Measurements from ENCODE around the gene NPTX1. TPM values are rescaled to one million over a fixed set of nuclear protein-coding genes. Genes with fewer than 3 reads are reported as not detected.
A peak's percentile ranks its signal among the peaks of the same experiment; 100 is the strongest.

Gene NPTX1
- total RNA-seq, 4 donors from 2014 or later, result 0.40 to 22.8 (median 7.2) TPM

DNA sequence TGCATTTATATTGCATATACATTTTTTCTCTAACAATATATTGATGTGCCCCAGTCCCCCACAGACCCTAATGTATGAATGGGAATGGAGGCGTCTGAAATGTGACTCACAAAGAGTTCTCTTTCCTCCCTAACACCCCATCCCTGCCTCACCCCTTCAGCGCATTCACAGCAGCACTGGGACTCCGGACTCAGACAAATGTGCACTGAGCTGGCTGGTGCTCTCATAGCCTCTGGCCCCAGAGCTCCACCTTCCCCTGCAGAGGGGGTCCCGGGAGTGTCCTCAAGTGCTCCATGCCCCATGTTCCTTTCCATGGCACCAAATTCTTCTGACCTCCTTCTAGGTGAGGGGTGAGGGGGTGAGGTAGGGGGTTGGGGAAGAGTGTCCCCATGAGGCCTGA, 20.6 kb downstream of the NPTX1 start:
- WGBS, 2 donors (ENCODE audit: low coverage in 1 of 2), result 53 to 73% methylated on average over 2 to 4 of the region's 4 CpGs
- DNase-seq, result no peak
- Histone ChIP-seq H3K36me3 (no peaks in the 10 kb centered on the region), H3K4me3 (peak overlapping the region in 1 of 4 donors; percentile 75), H3K9me3 (no peaks in the 10 kb centered on the region), H3K27ac (peak overlapping the region; percentile 95 to 99 (median 98)), H3K4me1 (peaks cover 8 to 32% (median 22%) of the 10 kb centered on the region in 4 donors), H3K27me3 (no peaks in the 10 kb centered on the region)
- in situ Hi-C loops (cut with MboI; ENCODE audit: low pct_ligation_motif_present in 1 of 4, low pct_unique_long_range_greater_than_20kb in 1 of 4, low sequenced_read_pairs in 3 of 4) (no loop called here), intact Hi-C loops (cut with DNase I; ENCODE audit: low total_unique reads) (no loop called here)
- TF ChIP-seq POLR2AphosphoS5 (IDR thresholded peaks at IDR 0.05) (no peak), EP300 (IDR thresholded peaks at IDR 0.05; ENCODE audit: low read depth) (no peak)
- TF ChIP-seq, protein P1, sequence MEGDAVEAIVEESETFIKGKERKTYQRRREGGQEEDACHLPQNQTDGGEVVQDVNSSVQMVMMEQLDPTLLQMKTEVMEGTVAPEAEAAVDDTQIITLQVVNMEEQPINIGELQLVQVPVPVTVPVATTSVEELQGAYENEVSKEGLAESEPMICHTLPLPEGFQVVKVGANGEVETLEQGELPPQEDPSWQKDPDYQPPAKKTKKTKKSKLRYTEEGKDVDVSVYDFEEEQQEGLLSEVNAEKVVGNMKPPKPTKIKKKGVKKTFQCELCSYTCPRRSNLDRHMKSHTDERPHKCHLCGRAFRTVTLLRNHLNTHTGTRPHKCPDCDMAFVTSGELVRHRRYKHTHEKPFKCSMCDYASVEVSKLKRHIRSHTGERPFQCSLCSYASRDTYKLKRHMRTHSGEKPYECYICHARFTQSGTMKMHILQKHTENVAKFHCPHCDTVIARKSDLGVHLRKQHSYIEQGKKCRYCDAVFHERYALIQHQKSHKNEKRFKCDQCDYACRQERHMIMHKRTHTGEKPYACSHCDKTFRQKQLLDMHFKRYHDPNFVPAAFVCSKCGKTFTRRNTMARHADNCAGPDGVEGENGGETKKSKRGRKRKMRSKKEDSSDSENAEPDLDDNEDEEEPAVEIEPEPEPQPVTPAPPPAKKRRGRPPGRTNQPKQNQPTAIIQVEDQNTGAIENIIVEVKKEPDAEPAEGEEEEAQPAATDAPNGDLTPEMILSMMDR (IDR thresholded peaks at IDR 0.05), result no peak

DNA sequence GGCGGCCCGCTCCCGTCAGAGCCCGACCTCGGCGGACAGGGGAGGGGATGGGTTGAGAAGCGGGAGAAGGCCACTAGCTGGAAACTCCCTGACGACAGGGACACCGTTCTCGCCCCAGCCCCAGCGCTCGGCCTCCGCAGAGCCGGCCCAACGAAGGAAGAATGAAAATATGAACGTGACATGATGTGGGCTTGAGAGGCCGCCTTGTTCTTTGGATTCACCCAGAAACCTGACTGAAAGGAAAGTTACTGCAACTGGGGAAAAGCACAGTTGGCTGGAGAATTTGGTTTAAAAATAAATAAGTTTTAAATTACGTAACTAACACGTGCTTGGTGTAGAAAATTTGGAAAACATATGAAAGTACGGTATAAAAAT, 21.1 kb downstream of the NPTX1 start:
- H3K27ac ChIP-seq, result peak overlapping the region; percentile 95 to 99 (median 98)
- in situ Hi-C loops (cut with MboI; ENCODE audit: low pct_ligation_motif_present in 1 of 4, low pct_unique_long_range_greater_than_20kb in 1 of 4, low sequenced_read_pairs in 3 of 4), result no loop called here
- H3K4me3 ChIP-seq, result peak overlapping the region; percentile 41 to 75 (median 67)
- WGBS, 2 donors (ENCODE audit: low coverage in 1 of 2), result 8 to 32% methylated on average over 3 to 19 of the region's 20 CpGs
- peak; percentile 58 for DNase-seq
- H3K36me3 ChIP-seq, result no peaks in the 10 kb centered on the region
- no peak for TF ChIP-seq EP300 (IDR thresholded peaks at IDR 0.05; ENCODE audit: low read depth)
- TF ChIP-seq, protein P1 (IDR thresholded peaks at IDR 0.05), result no peak
- no peak for TF ChIP-seq POLR2AphosphoS5 (IDR thresholded peaks at IDR 0.05)
- TF ChIP-seq POLR2A (IDR thresholded peaks at IDR 0.05), result no peak
- H3K27me3 ChIP-seq, result no peaks in the 10 kb centered on the region
- H3K9me3 ChIP-seq, result no peaks in the 10 kb centered on the region
- intact Hi-C loops (cut with DNase I; ENCODE audit: low total_unique reads), result no loop called here
- H3K4me1 ChIP-seq, result peaks cover 8 to 36% (median 24%) of the 10 kb centered on the region in 4 donors

DNA sequence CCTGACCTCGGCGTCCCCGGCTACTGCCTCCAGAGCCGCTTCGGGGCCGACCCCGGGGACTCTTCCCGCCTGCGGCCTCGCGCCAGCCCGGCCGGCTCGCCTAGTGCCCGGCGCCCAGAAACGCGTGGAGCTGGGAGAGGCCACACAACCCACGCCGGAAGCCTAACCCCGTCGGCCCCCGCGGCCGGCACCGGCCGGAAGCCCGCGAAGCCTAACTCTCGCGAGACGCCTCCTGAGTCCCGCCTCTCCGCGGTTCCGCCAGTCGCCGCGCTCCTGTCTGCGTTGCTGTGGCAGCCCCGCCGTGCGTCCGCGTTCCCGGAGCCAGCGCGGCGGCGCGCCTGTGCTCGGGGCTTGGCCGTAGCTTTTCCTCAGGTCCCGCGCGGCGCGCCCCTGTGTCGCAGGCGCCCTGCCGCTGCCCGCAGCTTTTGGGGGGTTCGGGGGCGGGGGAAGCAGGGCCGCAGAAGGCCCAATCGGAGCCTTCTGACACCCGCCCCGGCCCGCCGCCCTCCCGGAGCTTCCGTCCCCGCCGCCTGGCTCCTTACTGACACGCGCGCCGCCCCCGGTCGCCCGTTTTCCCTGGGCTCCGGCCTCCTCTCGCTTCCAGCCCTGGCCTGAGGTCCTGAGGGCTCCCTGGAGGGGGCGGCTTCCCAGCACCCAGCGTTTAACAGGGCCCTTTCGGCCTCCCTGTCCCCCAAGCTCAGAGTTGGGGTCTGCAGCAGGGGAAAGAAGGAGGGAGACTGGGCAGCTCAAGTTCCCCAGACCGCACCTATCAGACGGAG, 21.7 kb downstream of the NPTX1 start:
- DNase-seq, result peak; percentile 97
- intact Hi-C loops (cut with DNase I; ENCODE audit: low total_unique reads), result no loop called here
- in situ Hi-C loops (cut with MboI; ENCODE audit: low pct_ligation_motif_present in 1 of 4, low pct_unique_long_range_greater_than_20kb in 1 of 4, low sequenced_read_pairs in 3 of 4), result no loop called here
- peaks cover 8 to 41% (median 24%) of the 10 kb centered on the region in 4 donors for H3K4me1 ChIP-seq
- H3K27me3 ChIP-seq, result no peaks in the 10 kb centered on the region
- TF ChIP-seq POLR2AphosphoS5 (IDR thresholded peaks at IDR 0.05), result peak; percentile 70 to 94 (median 90)
- peak; percentile 89 for TF ChIP-seq POLR2A (IDR thresholded peaks at IDR 0.05)
- no peak for TF ChIP-seq EP300 (IDR thresholded peaks at IDR 0.05; ENCODE audit: low read depth)
- TF ChIP-seq, protein P1 (IDR thresholded peaks at IDR 0.05), result no peak
- peak overlapping the region; percentile 95 to 99 (median 98) for H3K27ac ChIP-seq
- H3K36me3 ChIP-seq, result no peaks in the 10 kb centered on the region
- peak overlapping the region; percentile 67 to 93 (median 71) for H3K4me3 ChIP-seq
- H3K9me3 ChIP-seq, result no peaks in the 10 kb centered on the region
- 1% methylated on average over 50 of the region's 88 CpGs; no CpG with 5 or more reads in 1 of the 2 donors for WGBS, 2 donors (ENCODE audit: low coverage in 1 of 2)

DNA sequence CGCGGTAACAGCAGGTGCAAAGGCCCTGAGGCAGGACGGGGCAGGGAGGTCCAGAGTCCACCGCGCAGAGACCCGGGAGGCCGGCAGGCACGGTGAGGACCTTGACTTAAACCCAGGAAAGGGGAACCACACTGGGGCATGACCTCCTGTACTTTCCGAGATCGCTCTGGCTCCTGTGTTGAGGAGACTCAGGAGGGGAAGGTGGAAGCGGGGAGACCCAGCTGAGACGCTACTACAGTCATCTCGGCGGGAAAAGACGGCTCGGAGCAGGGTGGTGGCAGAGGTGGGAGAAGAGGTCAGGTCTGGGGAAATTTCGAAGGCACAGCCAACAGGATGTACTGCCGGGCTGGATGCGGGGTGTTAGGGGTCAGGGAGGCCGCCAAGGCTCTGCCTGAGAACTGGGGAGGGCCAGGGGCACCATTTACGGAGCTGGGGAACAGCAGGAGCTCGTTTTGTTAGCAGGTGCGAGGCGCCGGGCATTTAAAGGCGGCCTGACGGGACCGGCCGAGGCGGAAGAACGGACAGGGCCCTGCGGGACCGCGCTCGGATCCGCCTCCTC, 22.3 kb downstream of the NPTX1 start:
- no peaks in the 10 kb centered on the region for H3K27me3 ChIP-seq
- peak overlapping the region; percentile 67 to 93 (median 71) for H3K4me3 ChIP-seq
- DNase-seq, result no peak
- no peak for TF ChIP-seq POLR2A (IDR thresholded peaks at IDR 0.05)
- TF ChIP-seq, protein P1 (IDR thresholded peaks at IDR 0.05), result no peak
- 10 to 44% methylated on average over 12 to 27 of the region's 36 CpGs for WGBS, 2 donors (ENCODE audit: low coverage in 1 of 2)
- H3K36me3 ChIP-seq, result no peaks in the 10 kb centered on the region
- peaks cover 8 to 41% (median 24%) of the 10 kb centered on the region in 4 donors for H3K4me1 ChIP-seq
- in situ Hi-C loops (cut with MboI; ENCODE audit: low pct_ligation_motif_present in 1 of 4, low pct_unique_long_range_greater_than_20kb in 1 of 4, low sequenced_read_pairs in 3 of 4), result no loop called here
- intact Hi-C loops (cut with DNase I; ENCODE audit: low total_unique reads), result no loop called here
- H3K9me3 ChIP-seq, result no peaks in the 10 kb centered on the region
- peak overlapping the region; percentile 95 to 99 (median 98) for H3K27ac ChIP-seq
